Measurements from ENCODE around the gene PVR. TPM values are rescaled to one million over a fixed set of nuclear protein-coding genes. Genes with fewer than 3 reads are reported as not detected.
"Not testable (repeated sequence)": the region's sequence is repeated elsewhere in the genome, so short reads cannot be mapped to it uniquely, and the experiment has no call there.

Gene PVR
- polyA plus RNA-seq, 3 donors, result 32.7 to 42.9 (median 41.1) TPM

- no peak for DNase-seq
These were observed 27.9 kb upstream of the PVR start for GRCh38 chr19:44615863-44616247.

- no peak for DNase-seq
These were observed 26.4 kb upstream of the PVR start for GRCh38 chr19:44617110-44617880.

- no peak for DNase-seq
These were observed 24.9 kb upstream of the PVR start for GRCh38 chr19:44618640-44619357.

GRCh38 chr19:44620667-44621066, 23.0 kb upstream of the PVR start:
- no peak for DNase-seq

GRCh38 chr19:44621367-44621766, 22.3 kb upstream of the PVR start:
- DNase-seq, result no peak

- DNase-seq, result no peak
These were observed 20.6 kb upstream of the PVR start for GRCh38 chr19:44623080-44623479.

GRCh38 chr19:44623626-44624025, 20.1 kb upstream of the PVR start:
- DNase-seq, result no peak

- DNase-seq, result no peak
These were observed 18.8 kb upstream of the PVR start for GRCh38 chr19:44624840-44625354.

GRCh38 chr19:44625637-44626036, 18.1 kb upstream of the PVR start:
- not testable (repeated sequence) for DNase-seq

- no peak for DNase-seq
These were observed 17.6 kb upstream of the PVR start for GRCh38 chr19:44626048-44626624.

- DNase-seq, result no peak
These were observed 16.1 kb upstream of the PVR start for GRCh38 chr19:44627631-44628030.

- no peak for DNase-seq
These were observed 14.9 kb upstream of the PVR start for GRCh38 chr19:44628793-44629192.

GRCh38 chr19:44631611-44632010, 12.1 kb upstream of the PVR start:
- DNase-seq, result not testable (repeated sequence)

GRCh38 chr19:44634058-44634457, 9.7 kb upstream of the PVR start:
- DNase-seq, result not testable (repeated sequence)

GRCh38 chr19:44634785-44635184, 8.9 kb upstream of the PVR start:
- DNase-seq, result no peak

- no peak for DNase-seq
These were observed 7.9 kb upstream of the PVR start for GRCh38 chr19:44635581-44636438.

- DNase-seq, result no peak
These were observed 7.0 kb upstream of the PVR start for GRCh38 chr19:44636439-44637389.

- no peak for DNase-seq
These were observed 6.3 kb upstream of the PVR start for GRCh38 chr19:44637390-44637764.

GRCh38 chr19:44640518-44640917, 3.2 kb upstream of the PVR start:
- no peak for DNase-seq

GRCh38 chr19:44641501-44642265, 2.0 kb upstream of the PVR start:
- no peak for DNase-seq

Measured in renal pelvis (tissue), 4 donors.